Measurements from ENCODE around the gene RET.

RET gene

DNA sequence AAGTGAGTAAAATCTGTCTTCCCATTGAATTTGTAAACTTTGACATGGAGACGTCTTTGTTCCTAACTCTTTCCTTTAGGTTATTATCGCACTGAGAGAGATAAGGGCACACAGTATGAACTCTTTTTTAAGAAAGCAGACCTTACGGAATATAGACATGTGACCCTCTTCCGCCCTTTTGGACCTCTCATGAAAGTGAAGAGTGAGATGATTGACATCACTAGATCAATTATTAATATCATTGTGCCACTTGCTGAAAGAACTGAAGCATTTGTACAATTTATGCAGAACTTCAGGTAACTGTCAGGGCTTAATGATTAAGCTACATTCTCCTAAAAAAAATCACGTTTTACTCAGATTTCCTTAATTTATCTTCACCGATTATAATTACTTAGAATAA is 81.8 kb downstream of the RET start:
- no peak for DNase-seq (ENCODE audit: low spot score)
- TF ChIP-seq, protein P1, sequence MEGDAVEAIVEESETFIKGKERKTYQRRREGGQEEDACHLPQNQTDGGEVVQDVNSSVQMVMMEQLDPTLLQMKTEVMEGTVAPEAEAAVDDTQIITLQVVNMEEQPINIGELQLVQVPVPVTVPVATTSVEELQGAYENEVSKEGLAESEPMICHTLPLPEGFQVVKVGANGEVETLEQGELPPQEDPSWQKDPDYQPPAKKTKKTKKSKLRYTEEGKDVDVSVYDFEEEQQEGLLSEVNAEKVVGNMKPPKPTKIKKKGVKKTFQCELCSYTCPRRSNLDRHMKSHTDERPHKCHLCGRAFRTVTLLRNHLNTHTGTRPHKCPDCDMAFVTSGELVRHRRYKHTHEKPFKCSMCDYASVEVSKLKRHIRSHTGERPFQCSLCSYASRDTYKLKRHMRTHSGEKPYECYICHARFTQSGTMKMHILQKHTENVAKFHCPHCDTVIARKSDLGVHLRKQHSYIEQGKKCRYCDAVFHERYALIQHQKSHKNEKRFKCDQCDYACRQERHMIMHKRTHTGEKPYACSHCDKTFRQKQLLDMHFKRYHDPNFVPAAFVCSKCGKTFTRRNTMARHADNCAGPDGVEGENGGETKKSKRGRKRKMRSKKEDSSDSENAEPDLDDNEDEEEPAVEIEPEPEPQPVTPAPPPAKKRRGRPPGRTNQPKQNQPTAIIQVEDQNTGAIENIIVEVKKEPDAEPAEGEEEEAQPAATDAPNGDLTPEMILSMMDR (IDR thresholded peaks at IDR 0.05; ENCODE audit: extremely low read depth, missing control alignments) = no peak

DNA sequence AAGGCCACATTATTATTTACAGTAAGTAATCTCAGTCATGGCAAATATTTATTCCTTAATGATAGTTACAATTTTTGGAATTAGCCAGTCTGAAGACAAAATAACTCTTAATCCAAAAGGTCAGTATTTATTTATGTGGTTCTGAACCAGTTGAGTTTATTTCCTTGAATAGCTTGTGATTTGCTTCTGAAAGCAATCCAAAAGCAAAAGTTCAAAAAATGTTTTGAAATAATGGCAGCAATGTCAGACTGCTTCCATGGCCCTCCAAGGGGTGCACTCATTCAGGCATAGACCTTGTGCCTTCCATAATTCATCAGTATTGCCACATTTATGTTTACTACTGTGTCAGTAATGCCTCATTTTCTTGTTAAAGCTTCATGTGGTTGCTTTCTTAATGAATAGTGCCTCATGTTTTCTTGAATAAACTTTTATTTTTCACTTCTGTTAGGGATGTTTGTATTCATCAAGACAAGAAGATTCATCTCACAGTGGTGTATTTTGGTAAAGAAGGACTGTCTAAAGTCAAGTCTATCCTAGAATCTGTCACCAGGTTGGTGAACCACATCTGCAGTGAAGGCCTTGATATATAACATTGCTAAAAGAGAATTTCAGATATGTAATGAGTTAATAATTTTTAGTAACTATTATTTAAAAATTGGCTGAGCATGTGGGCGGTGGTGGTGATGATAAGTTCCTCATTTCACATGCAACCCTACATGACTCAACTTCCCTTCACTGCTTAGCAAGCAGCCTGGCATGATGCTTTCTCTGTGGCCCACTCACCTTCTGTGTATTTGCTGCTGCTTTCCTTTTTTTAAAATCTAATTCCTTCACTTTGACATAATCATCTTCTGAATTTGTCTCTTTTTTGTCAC is 83.4 kb downstream of the RET start:
- TF ChIP-seq, protein P1 (IDR thresholded peaks at IDR 0.05; ENCODE audit: extremely low read depth, missing control alignments) = no peak
- DNase-seq (ENCODE audit: low spot score) = no peak

DNA sequence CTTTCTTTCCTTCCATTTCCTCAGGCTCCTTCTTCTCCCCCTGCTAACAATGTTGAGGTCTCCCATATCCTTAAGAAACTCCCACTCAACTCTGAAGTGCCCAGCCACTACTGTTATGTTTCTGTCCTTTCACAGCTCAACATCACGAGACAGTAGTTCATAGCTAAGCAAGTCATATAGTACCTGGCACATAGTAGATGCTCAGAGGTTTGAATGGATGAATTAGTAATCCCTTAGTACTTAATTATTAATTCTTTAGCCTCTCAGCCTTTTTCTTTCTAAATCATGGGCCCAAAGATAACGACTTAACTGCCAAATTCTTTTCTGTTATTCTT is 84.0 kb downstream of the RET start:
- TF ChIP-seq, protein P1 (IDR thresholded peaks at IDR 0.05; ENCODE audit: extremely low read depth, missing control alignments) = no peak
- DNase-seq (ENCODE audit: low spot score) = no peak

DNA sequence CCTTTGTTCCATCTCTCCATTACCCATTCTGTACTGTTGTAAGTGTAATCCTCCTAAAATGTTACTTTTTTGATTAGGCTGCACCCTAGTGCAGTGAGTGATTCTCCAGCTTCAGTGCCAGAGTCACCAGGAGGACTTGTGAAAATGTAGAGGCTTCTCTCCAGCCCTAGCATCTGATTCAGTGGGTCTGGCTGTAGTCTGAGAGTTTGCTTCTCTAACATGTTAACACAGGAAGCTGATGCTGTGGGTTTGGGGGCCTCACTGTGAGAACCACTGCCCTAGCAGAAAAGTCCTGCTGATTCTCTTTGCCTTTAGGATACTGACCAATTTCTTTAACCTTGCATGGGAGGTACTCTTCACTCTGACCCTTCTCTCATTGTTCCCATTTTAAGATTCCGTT is 85.7 kb downstream of the RET start:
- no peak for DNase-seq (ENCODE audit: low spot score)
- TF ChIP-seq, protein P1 (IDR thresholded peaks at IDR 0.05; ENCODE audit: extremely low read depth, missing control alignments) = no peak

DNA sequence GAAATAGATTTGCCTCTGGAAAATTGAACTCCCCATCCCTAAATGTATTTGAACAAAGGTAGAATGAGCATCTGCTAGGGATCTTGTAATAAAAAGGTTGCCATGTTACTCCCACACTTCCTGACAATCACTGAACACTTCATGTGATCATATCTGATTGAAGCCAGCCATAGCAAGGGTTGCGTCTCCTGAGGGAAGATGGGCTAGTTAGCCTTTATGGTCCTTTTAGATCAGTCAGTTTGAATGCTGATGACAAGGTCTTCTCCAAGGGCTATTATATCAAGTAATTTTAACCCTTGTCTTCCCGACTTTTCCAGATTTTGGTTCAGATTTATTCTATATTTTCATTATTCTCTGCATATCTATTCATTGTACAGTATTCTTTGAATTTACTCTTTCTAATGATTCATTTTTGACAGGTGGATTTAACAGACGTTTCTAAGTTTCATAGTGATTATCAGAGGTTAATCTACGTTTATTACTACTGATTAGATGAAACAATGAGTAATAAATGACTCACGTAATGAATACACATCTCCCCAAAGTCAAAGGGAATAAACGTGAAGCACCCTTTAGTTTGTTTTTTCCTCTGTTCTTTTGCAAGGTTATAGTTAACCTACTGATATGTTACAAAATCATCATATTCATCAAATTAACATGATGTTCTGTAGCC is 89.5 kb downstream of the RET start:
- DNase-seq (ENCODE audit: low spot score) = no peak

DNA sequence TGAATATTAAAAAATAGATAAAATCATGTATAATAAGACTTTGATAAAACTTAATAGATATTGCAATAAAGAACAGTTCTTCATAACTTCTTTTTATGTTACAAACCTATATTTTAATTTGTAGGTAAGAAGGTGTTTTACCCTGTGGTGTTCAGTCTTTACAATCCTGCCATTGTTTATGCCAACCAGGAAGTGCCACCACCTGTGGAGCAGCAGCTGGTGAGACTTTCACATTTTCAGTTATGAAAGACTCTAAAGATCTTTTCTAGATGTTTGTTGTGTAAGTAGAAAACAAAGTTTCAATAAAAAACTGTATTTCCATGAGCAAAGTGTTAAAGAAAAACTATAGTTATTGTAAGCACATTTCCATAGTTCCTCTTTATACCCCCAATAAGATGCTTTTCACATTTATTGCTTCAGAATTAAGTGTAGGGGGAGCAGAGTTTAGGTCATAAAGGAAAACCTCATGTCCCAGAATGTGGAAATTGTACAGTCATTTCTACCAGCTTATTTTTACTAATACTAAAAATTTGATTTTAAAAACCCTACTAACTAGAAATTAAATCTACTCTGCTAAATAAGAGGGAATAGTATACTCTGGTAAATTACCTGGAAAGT is 90.1 kb downstream of the RET start:
- no peak for DNase-seq (ENCODE audit: low spot score)
- TF ChIP-seq, protein P1 (IDR thresholded peaks at IDR 0.05; ENCODE audit: extremely low read depth, missing control alignments) = no peak

More for the DNA sequence above, 89.5 kb downstream of the RET start:
- TF ChIP-seq, protein P1 (IDR thresholded peaks at IDR 0.05; ENCODE audit: extremely low read depth, missing control alignments) = no peak

DNA sequence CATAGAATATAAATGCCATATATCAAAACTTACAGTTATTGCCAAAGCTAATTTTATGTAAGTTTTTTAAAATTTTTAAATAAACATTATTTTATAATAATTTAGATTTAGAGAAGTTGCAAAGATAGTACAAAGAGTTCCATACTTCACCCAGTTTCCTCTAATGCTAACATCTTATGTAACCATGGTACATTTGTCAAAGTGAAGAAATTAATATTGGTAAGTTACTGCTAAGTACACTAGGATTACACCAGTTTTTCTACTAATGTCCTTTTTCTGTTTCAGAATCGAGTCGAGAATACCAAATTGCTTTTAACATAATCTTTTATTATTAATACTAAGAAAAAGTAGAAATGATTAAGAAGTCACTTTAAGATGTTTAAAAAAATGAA is 90.6 kb downstream of the RET start:
- no peak for DNase-seq (ENCODE audit: low spot score)
- TF ChIP-seq, protein P1 (IDR thresholded peaks at IDR 0.05; ENCODE audit: extremely low read depth, missing control alignments) = no peak

Measured in GM20000 (cell line).